ENCODE measurements around the gene SLC35B2. TPM values are rescaled to one million over a fixed set of nuclear protein-coding genes. Genes with fewer than 3 reads are reported as not detected.

Gene SLC35B2
- total RNA-seq, 4 donors from 2014 or later = 10.7 to 35.2 (median 26.5) TPM

- H3K27ac ChIP-seq = no peak overlapping the region
- H3K4me3 ChIP-seq = no peak overlapping the region
- TF ChIP-seq POLR2A (IDR thresholded peaks at IDR 0.05) = no peak
- DNase-seq = no peak
- H3K27me3 ChIP-seq = no peaks in the 10 kb centered on the region
- no peaks in the 10 kb centered on the region for H3K9me3 ChIP-seq
- H3K4me1 ChIP-seq = no peaks in the 10 kb centered on the region
- H3K36me3 ChIP-seq = no peaks in the 10 kb centered on the region
Measured at GRCh38 chr6:44289726-44290260, 32.5 kb upstream of the SLC35B2 start.

DNA sequence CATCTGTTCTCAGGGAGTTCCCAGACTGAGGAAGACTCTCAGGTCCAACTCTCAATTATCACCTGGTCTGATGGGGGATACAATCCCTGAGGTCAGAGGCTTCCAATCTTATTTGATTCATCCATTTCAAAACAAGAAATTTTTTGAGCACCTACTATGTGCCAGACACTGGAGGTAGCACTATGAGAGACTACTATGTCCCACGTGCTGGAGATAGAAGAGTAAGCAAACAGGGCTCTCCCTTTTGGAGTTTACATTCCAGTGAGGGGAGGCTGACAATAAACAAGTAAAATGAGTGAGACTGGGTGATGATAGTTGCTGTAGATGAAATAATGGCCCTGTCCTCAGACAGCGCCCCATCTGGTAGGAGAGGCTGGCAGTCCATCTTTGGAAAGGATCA lies 29.4 kb upstream of the SLC35B2 start:
- TF ChIP-seq POLR2A (IDR thresholded peaks at IDR 0.05) = no peak
- TF ChIP-seq, protein P1, sequence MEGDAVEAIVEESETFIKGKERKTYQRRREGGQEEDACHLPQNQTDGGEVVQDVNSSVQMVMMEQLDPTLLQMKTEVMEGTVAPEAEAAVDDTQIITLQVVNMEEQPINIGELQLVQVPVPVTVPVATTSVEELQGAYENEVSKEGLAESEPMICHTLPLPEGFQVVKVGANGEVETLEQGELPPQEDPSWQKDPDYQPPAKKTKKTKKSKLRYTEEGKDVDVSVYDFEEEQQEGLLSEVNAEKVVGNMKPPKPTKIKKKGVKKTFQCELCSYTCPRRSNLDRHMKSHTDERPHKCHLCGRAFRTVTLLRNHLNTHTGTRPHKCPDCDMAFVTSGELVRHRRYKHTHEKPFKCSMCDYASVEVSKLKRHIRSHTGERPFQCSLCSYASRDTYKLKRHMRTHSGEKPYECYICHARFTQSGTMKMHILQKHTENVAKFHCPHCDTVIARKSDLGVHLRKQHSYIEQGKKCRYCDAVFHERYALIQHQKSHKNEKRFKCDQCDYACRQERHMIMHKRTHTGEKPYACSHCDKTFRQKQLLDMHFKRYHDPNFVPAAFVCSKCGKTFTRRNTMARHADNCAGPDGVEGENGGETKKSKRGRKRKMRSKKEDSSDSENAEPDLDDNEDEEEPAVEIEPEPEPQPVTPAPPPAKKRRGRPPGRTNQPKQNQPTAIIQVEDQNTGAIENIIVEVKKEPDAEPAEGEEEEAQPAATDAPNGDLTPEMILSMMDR (IDR thresholded peaks at IDR 0.05) = no peak
- no peaks in the 10 kb centered on the region for H3K4me1 ChIP-seq
- no peak for DNase-seq
- no peaks in the 10 kb centered on the region for H3K36me3 ChIP-seq
- H3K27me3 ChIP-seq = no peaks in the 10 kb centered on the region
- H3K9me3 ChIP-seq = no peaks in the 10 kb centered on the region
- H3K27ac ChIP-seq = no peak overlapping the region
- H3K4me3 ChIP-seq = no peak overlapping the region

GRCh38 chr6:44286285-44286565 lies 28.9 kb upstream of the SLC35B2 start:
- H3K4me3 ChIP-seq = no peak overlapping the region
- no peaks in the 10 kb centered on the region for H3K4me1 ChIP-seq
- H3K36me3 ChIP-seq = no peaks in the 10 kb centered on the region
- H3K27me3 ChIP-seq = no peaks in the 10 kb centered on the region
- H3K9me3 ChIP-seq = no peaks in the 10 kb centered on the region
- no peak for DNase-seq
- H3K27ac ChIP-seq = no peak overlapping the region
- TF ChIP-seq, protein P1 (IDR thresholded peaks at IDR 0.05) = no peak

DNA sequence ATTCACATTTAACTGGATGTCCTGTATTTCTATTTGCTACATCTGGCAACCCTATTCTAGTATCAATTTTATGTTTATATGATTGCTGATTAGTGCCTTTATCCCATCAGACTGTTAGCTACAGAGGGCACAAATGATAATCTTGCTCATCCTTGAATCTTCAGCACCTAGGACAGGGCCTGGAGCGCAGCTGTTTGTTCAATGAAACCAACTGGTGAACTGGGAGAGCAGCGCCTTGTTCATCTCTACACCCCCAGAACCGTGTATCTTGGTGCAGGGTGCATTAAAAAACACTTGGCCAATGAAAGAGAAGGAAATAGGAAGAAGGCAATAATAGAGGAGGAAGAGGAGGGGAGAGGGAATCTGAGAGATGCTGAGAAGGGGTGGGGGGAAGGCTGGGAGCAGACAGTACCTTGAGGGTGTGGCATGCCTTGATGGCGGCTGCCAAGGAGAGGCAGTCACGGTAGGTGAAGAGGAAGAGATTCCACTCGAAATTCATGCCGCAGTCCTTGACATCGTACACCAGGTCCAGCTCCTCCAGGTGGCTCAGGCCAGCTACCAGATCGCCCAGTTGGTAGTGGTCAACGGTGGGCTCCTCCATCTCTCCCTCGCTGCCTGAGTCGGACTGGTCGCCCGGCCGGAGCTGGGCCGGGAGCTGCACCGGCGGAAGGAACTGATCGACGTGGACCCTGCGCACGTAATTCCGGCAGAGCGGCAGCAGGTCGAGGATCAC lies 28.4 kb upstream of the SLC35B2 start:
- TF ChIP-seq, protein P1 (IDR thresholded peaks at IDR 0.05) = no peak
- no peak for TF ChIP-seq POLR2A (IDR thresholded peaks at IDR 0.05)
- Histone ChIP-seq H3K9me3 (no peaks in the 10 kb centered on the region), H3K36me3 (no peaks in the 10 kb centered on the region), H3K4me3 (no peak overlapping the region), H3K27me3 (no peaks in the 10 kb centered on the region), H3K27ac (no peak overlapping the region), H3K4me1 (no peaks in the 10 kb centered on the region)
- no peak for DNase-seq

DNA sequence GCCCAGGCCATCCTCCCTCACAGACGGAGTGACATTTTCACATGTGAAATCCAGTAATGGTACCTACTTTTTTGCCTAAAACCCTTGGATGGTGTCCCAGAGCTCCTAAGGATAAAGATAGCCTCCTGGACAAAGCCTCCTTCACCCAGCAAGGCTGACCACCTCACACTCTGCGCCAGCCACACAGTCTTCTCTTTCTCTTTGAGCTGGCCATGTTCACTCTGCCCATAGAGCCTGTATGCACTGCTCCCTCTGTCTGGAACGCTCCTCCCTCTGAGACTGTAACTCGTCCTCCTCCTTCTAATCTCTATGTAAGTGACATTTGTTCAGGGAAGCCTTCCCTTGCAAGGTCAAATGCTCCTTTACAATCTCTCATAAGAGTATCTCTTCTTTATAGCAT lies 27.5 kb upstream of the SLC35B2 start:
- Histone ChIP-seq H3K4me3 (no peak overlapping the region), H3K27ac (no peak overlapping the region), H3K4me1 (no peaks in the 10 kb centered on the region), H3K27me3 (no peaks in the 10 kb centered on the region), H3K36me3 (no peaks in the 10 kb centered on the region), H3K9me3 (no peaks in the 10 kb centered on the region)
- DNase-seq = no peak
- TF ChIP-seq, protein P1 (IDR thresholded peaks at IDR 0.05) = no peak
- TF ChIP-seq POLR2A (IDR thresholded peaks at IDR 0.05) = no peak

DNA sequence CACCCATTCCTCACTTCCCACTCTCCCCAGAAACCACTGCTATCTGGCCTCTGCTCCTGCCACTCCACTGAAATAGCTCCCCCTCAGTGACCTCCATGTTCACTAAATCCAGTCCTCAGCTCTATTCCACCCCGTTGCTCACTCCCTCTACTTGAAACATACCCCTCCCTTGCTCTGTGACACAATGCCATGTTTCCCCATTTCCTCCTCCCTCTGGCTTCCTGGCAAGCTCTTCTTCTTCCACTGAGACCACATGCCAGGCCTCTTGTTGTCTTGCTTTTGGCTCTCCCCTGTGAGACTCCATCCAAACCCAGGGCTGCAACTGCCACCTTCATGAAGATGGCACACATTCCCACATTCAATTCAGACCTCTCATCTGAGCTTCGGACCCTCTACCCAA lies 26.8 kb upstream of the SLC35B2 start:
- H3K27me3 ChIP-seq = no peaks in the 10 kb centered on the region
- H3K36me3 ChIP-seq = no peaks in the 10 kb centered on the region
- no peak overlapping the region for H3K4me3 ChIP-seq
- DNase-seq = no peak
- no peaks in the 10 kb centered on the region for H3K4me1 ChIP-seq
- no peaks in the 10 kb centered on the region for H3K9me3 ChIP-seq
- no peak overlapping the region for H3K27ac ChIP-seq
- TF ChIP-seq, protein P1 (IDR thresholded peaks at IDR 0.05) = no peak
- no peak for TF ChIP-seq POLR2A (IDR thresholded peaks at IDR 0.05)
